ENCODE measurements around the gene TEK. TPM values are rescaled to one million over a fixed set of nuclear protein-coding genes. Genes with fewer than 3 reads are reported as not detected.

Gene TEK
- total RNA-seq, 1 donor from 2014 or later = 21.7 TPM

- no peak for TF ChIP-seq CTCF (IDR thresholded peaks at IDR 0.05; ENCODE audit: borderline replicate concordance)
- intact Hi-C loops (cut with micrococcal nuclease) = no loop called here
- no peak for DNase-seq
These were observed 24.8 kb downstream of the TEK start for GRCh38 chr9:27133817-27134216.

GRCh38 chr9:27142299-27142930 lies 33.4 kb downstream of the TEK start:
- H3K9me3 ChIP-seq (replicated peaks) = no peaks in the 10 kb centered on the region
- no peak overlapping the region for H3K4me3 ChIP-seq
- H3K27me3 ChIP-seq (ENCODE audit: low read depth) = no peaks in the 10 kb centered on the region
- no peaks in the 10 kb centered on the region for H3K36me3 ChIP-seq
- DNase-seq = no peak
- no peak for TF ChIP-seq CTCF (IDR thresholded peaks at IDR 0.05; ENCODE audit: borderline replicate concordance)
- H3K27ac ChIP-seq (replicated peaks) = no peak overlapping the region
- intact Hi-C loops (cut with micrococcal nuclease) = no loop called here
- peaks cover 29% of the 10 kb centered on the region for H3K4me1 ChIP-seq

More at GRCh38 chr9:27133817-27134216, 24.8 kb downstream of the TEK start:
- no peaks in the 10 kb centered on the region for H3K27me3 ChIP-seq (ENCODE audit: low read depth)
- peaks cover 6% of the 10 kb centered on the region for H3K4me1 ChIP-seq
- H3K27ac ChIP-seq (replicated peaks) = no peak overlapping the region
- H3K4me3 ChIP-seq = no peak overlapping the region
- no peaks in the 10 kb centered on the region for H3K9me3 ChIP-seq (replicated peaks)
- H3K36me3 ChIP-seq = no peaks in the 10 kb centered on the region

GRCh38 chr9:27145143-27145542 lies 36.1 kb downstream of the TEK start:
- Histone ChIP-seq H3K27ac (replicated peaks) (no peak overlapping the region), H3K9me3 (replicated peaks) (no peaks in the 10 kb centered on the region), H3K4me3 (no peak overlapping the region), H3K36me3 (no peaks in the 10 kb centered on the region), H3K27me3 (ENCODE audit: low read depth) (no peaks in the 10 kb centered on the region), H3K4me1 (peaks cover 43% of the 10 kb centered on the region)
- intact Hi-C loops (cut with micrococcal nuclease) = no loop called here
- no peak for TF ChIP-seq CTCF (IDR thresholded peaks at IDR 0.05; ENCODE audit: borderline replicate concordance)
- DNase-seq = no peak

GRCh38 chr9:27149651-27150050 lies 40.6 kb downstream of the TEK start:
- Histone ChIP-seq H3K9me3 (replicated peaks) (no peaks in the 10 kb centered on the region), H3K36me3 (no peaks in the 10 kb centered on the region), H3K27me3 (ENCODE audit: low read depth) (no peaks in the 10 kb centered on the region), H3K4me3 (no peak overlapping the region), H3K4me1 (peaks cover 46% of the 10 kb centered on the region), H3K27ac (replicated peaks) (no peak overlapping the region)
- no peak for DNase-seq
- intact Hi-C loops (cut with micrococcal nuclease) = loop anchor here (5.0 kb wide), 1 partner anchor 53 kb away; no protein-coding TSS in a partner anchor
- no peak for TF ChIP-seq CTCF (IDR thresholded peaks at IDR 0.05; ENCODE audit: borderline replicate concordance)

GRCh38 chr9:27150746-27151406 lies 41.9 kb downstream of the TEK start:
- H3K4me3 ChIP-seq = no peak overlapping the region
- no peak for TF ChIP-seq CTCF (IDR thresholded peaks at IDR 0.05; ENCODE audit: borderline replicate concordance)
- no peaks in the 10 kb centered on the region for H3K27me3 ChIP-seq (ENCODE audit: low read depth)
- intact Hi-C loops (cut with micrococcal nuclease) = loop anchor here (5.0 kb wide), 1 partner anchor 51 kb away; no protein-coding TSS in a partner anchor
- no peaks in the 10 kb centered on the region for H3K36me3 ChIP-seq
- H3K27ac ChIP-seq (replicated peaks) = peak overlapping the region; percentile 52
- no peak for DNase-seq
- no peaks in the 10 kb centered on the region for H3K9me3 ChIP-seq (replicated peaks)
- H3K4me1 ChIP-seq = peaks cover 45% of the 10 kb centered on the region
